SW 1271 (cell line): Measurements from ENCODE around the gene BRD7.

Experiments used
- DNase-seq, 2 experiments: peaks; one replicate each; lab custom pipeline; 2025; lab: John Stamatoyannopoulos, UW

BRD7 gene

GRCh38 chr16:50389900-50390299, 21.1 kb upstream of the BRD7 start:
- DNase-seq: no peak

DNA sequence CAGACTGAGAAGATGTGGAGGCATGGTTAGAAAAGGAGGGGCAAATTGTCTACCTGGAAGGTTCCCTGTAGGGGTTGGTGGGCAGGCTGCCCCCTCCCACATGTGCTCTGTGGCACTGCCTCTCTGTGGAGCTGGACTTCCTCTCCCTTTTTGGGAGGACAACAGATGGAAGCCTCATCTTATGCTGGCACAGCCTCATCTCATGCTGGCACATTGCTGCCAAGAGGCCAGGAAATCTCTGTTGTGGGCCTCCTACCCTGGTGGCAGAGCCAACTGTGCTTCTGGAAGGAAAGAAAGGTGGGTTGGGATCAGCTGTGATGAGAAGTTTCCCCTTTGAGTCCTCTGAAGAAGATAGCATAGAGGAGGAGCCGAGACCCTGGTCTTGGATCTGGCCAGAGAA, 19.7 kb upstream of the BRD7 start:
- no peak for DNase-seq

GRCh38 chr16:50386774-50387173, 18.0 kb upstream of the BRD7 start:
- DNase-seq: no peak

DNA sequence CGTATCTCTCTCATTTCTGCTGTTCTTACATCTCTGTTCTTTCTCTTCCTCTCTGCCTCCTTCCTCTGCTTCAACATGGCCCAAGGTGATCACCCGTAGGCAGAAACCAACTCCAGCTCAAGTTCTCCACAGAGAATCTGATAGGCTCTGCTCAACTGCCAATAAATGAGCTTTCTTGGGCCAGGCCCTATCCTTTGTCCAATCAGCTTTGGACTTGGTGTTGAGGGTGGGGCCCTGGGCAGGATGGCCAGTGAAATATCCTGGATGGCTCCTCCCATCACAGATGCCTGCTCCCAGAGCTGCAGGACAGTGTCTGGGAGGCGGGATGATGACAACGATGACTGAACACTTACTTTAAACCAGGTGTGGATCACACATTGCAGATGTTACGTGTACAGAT, 17.4 kb upstream of the BRD7 start:
- no peak for DNase-seq

DNA sequence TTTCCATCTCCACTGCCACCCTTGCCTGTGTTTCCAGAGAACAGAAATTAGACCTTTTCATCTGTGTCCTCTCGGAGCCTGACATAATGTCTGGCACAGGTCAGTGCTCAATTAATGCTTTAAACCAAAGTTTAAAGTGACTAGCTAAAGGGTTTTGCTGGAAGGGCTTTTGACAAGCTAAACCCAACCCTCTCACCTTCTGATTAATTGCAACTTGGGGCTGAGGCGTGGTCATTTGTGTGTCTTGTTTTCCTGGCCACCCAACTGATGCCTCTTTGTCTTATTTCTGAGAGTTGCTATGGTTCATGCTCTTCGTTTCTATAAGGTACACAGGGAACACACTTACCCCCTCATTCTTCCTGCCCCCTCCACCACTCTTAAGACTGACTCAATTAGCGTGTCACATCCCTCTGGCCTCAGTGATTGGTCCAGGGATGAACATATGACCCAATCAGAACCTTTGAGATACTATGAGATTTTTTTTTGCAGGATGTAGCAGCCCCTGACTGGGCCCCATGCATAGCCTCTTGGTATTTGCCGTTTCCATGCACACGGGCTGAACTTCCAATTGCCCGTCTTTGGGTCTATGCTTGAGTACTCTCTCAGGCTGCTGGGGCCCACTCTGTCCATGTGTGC, 15.8 kb upstream of the BRD7 start:
- DNase-seq: no peak

DNA sequence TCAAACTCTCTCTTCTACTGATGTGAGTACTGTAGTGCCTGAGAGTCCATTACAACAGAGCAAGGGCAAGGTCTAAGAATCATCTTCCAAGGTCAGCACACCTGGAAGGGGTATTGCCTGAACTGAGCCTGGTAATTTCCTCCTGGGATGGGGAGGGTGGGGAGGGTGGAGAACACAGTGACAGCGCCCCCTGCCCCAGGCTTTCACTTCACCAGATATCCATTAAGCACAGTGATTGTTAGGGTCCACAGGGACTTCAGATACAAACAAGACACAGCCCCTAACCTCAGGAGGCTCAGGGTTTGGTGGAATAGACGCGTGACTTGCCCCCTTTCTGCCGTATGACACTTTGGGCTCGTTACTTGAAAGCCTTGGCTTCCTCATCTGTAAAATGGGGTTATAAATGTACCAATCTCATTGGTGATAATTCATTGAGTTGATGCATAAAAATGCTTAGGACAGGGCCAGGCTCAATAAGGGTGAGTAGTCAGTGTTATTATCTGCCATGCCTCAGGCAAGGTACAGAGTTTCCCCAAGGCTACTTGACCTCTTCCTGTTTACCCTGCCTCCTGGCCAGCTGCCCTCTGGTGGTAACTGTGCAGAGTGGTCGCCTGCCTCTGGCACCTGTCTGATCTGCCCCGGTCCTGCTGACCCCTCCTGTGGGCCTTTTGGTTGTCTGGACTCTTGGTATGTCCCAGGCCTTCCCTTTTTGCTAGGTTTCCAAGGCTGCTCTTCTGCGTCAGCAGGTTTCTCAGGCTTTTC, 13.1 kb upstream of the BRD7 start:
- DNase-seq: no peak

- DNase-seq: no peak
Observed at GRCh38 chr16:50378417-50378816, 9.6 kb upstream of the BRD7 start.

DNA sequence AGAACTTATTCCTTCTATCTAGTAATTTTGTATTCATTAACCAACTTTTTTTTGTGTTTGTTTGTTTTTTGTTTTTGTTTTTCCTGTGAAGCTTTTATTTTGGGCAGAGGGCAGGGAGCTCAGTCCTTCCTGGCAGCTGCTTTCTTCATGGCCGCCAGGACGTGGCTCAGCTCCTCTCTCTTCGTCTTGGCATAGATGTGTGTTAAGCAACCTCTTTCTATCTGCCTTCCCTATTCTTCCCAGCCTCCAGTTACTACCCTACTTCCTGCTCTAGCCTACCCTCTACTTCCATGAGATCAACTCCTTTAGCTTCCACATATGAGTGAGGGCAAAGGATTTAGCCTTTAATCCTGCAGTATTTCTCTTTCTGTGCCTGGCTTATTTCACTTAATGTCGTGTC, 8.2 kb upstream of the BRD7 start:
- no peak for DNase-seq

DNA sequence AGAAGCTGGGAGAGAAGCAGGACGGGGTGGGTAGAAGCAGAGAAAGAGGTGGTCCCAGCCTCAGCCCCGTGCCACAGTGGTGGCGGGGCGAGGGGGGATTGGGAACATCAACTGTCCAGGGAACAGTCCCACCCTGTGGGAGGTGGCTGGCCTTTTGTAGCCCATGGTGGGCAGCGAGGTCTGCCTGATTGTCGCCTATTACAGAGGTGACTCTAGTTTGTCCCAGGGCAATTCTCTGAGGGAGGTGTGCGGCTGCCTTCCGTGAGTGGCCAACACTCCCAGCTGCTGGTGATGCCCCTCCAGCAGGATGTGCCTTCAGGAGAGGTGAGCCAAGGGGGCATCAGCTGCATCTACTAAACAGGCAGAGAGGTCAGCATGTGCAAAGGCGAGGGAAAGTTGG, 5.0 kb upstream of the BRD7 start:
- DNase-seq: no peak

- no peak for DNase-seq
Observed at GRCh38 chr16:50373345-50373701, 4.5 kb upstream of the BRD7 start.

DNA sequence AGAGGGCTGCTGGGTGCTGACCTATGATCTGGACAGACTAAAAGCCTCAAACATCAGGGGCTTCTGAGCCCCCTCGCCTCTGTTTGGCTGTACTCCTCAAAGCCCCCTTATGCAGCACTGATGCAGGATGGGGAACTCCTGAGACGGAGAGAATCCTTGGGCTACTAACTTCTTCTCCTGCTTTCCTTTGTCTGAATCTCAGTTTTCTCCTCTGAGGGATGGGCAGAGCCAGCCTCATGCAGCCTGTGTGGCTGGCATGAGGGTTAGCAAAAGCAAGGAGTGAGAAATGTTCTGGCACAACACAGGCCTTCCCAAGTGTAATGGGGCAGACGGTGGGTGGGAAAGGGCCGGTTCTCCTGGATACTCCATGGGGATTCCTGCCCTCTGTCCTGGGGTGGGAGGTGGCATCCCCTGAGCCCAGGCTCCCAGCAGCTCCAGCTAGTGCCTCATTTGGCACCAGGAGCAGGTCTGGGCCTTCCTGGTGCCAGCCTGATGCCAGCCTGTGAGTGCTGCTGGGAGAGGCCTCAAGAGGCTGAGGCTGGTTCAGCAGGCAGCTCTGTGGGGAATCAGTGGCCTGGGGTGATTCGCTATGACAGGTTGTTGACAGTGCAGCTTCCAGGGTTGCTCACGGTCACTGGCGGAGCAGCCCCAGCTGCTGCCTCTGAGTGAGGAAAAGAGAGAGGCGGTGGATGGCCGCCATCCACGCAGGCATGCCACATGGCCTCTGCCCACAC, 4.0 kb upstream of the BRD7 start:
- DNase-seq: no peak

DNA sequence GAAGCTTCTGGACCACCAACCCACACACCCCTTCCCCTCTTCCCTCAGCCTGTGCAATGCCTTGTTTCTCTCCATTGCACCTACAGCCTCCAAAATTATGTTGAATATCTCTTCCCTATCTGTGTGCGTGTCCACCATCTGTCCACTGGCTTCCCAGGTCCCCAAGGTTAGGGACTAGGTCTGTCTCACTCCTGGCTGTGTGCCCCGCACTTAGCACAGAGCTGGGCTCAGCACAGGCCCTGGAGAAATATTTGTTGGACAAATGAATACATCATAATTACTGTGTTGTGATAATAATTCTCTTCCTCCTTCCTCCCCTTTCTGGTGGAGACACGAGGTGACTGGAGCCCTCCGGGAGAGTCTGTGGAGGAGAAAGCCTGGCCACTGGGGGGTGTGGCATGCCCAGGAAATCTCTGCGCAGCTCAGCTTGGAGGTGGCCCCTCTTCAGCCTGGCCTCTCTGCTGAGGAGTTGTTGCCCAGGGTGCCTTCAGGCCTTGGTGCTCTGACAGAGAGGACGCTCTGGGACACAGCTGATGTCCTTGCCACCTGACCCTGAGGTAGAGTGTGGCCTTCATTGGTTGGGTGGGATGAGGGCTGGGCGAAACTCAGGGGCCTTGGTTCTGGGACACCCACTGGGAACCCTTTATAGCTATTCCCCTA, 3.3 kb upstream of the BRD7 start:
- no peak for DNase-seq

GRCh38 chr16:50371036-50371716, 2.4 kb upstream of the BRD7 start:
- DNase-seq: no peak

DNA sequence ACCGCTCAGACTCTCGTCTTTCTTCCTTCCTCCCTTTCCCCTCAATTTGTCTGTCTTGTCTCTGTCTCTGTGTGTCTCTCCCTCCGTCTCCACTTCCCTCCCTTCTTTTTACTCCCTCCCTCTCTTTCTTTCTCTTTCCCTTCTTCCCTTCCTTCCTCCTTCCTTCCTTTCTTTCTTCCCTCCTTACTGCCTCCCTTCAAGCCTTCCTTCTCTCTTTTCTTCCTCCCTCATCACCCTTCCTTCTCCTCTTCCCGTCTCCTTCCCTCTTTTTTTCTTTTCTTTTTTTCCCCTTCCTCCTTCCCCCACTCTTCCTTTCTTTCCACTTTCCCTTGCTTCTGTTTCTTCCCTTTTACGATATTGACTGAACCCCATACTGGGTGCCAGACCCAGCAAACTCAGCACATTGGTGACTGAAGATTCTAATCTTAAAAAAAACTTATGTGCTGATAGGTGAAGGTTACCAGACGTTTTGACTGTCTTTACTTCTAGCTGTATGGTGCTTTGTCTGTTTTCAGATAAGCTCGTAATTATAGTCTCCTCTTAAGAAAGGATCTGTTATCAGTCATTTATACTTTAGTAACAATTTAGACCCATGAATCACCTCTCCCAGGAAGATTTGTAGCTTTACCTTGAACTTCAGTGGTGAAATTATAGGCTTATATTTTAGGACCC, 481 bp upstream of the BRD7 start:
- no peak for DNase-seq

GRCh38 chr16:50367777-50368409, 895 bp downstream of the BRD7 start:
- DNase-seq: no peak

- no peak for DNase-seq
Observed at GRCh38 chr16:50365791-50366575, 2.8 kb downstream of the BRD7 start.

GRCh38 chr16:50363656-50364055, 5.1 kb downstream of the BRD7 start:
- no peak for DNase-seq

DNA sequence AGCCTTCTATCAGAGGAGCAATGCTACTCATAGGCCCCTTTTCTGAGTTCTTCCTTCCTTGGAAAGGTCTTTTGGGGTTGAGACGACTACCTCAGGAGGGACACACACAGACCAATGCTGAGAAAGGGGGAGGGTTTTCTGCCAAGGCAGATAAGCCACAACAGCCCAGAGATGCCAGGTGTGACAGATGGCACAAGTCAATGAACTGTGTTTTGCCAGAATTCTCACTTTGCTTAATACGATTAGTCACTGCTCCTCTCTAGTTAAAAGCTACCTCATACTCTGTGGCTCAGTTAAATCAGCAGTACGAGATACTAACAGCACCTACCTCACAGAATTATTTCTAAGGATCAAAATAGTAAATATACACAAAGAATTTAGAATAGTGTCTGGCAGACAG, 8.0 kb downstream of the BRD7 start:
- DNase-seq: no peak

DNA sequence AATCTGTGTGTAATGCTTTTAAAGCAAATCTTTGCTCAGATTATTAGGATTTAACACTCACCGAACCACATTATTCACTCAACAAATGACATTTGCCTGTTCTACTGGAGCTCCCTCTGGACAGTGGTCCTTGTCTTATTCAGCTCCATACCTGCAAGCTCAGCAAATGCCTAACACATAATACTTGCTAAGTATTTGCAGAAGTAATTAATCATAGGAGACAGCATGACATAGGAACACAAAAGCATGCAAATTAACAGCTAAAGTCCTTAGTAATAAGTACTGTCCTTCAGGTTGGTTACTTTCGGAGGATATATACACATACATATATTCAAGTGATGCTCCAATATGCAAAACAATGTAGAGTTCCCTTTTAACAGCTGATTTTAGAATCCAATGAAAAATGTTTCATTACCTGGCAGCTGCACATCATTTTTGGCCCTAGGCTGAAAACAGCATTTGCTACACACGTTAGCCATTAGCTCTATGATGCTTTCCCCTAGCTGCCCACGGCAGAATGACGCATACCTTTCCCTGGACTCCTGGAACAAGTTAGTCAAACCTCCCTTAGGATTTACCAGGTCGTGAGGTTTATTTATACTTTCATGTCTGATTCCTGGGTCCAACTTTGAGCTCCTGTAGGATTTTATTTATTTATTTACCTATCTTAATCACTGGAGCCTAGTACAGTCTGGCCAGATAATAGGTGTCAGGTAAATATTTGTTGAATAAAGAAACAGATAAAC, 8.6 kb downstream of the BRD7 start:
- DNase-seq: no peak

- no peak for DNase-seq
Observed at GRCh38 chr16:50359626-50360025, 9.2 kb downstream of the BRD7 start.
